Body of pancreas (tissue), 4 donors: ENCODE measurements around the gene NR5A1. TPM values are rescaled to one million over a fixed set of nuclear protein-coding genes. Genes with fewer than 3 reads are reported as not detected.

Experiments used
- ATAC-seq: fragments of 150-250 bp; one replicate; pipeline ENCODE4 v1.9.1; 2016
- DNase-seq, 4 donors: peaks; one replicate each; pipeline ENCODE4 v3.0.0-alpha.2; 2019
- H3K27ac ChIP-seq, 4 donors: fragments of 200-600 bp; sonication (generic); 1 replicate in 3 of 4; 2 replicates in 1 of 4; pipeline versions ENCODE4 v1.5.1 to v1.6.1; 2016 to 2019; ENCODE audit warnings: mild to moderate bottlenecking in 1 of 4, mixed read lengths in 1 of 4, moderate library complexity in 1 of 4
- H3K27me3 ChIP-seq, 2 donors: fragments of 200-600 bp; sonication (generic); one replicate each; pipeline ENCODE4 v1.6.0; 2016; ENCODE audit warnings: mild to moderate bottlenecking in 1 of 2
- H3K36me3 ChIP-seq, 2 donors: fragments of 200-600 bp; sonication (generic); replicated peaks in 1 of 2; 2 replicates each; pipeline ENCODE4 v1.5.1; 2016; ENCODE audit warnings: low read depth in 2 of 2; ENCODE audit not compliant: insufficient read depth in 1 of 2
- H3K4me1 ChIP-seq: fragments of 200-600 bp; sonication (generic); one replicate; pipeline ENCODE4 v1.6.0; 2016
- H3K4me3 ChIP-seq, 2 donors: fragments of 200-600 bp; sonication (generic); 1 replicate in 1 of 2; 2 replicates in 1 of 2; pipeline ENCODE4 v1.5.1; 2016 to 2019
- H3K9me3 ChIP-seq, 3 donors: fragments of 200-600 bp; sonication (generic); 1 replicate in 2 of 3; 2 replicates in 1 of 3; pipeline ENCODE4 v1.5.1; 2016
- CTCF ChIP-seq, 7 experiments: fragments of 450-650 bp in 4 of 7; fragments of 200-600 bp in 3 of 7; sonication (generic) in 3 of 7; IDR thresholded peaks; one replicate each; pipeline ENCODE4 v1.5.1; 2016 to 2019; ENCODE audit warnings: antibody characterized with exemption in 7 of 7
- POLR2A ChIP-seq, 3 donors: fragments of 450-650 bp; IDR thresholded peaks; one replicate each; pipeline ENCODE4 v1.6.1; 2016; ENCODE audit warnings: antibody characterized with exemption in 3 of 3, mild to moderate bottlenecking in 2 of 3
- WGBS, 2 donors: methylation state at CpG; one replicate each; pipeline ENCODE4 v1.1.5; 2017; 5-methylcytosine and 5-hydroxymethylcytosine counted together
- intact Hi-C: fragments of 100-400 bp; cut with DNase I; formaldehyde crosslinking; loops from one replicate; pipeline ENCODE4 v1.15.1; 2023
- total RNA-seq, 2 donors: library from RNA; depleted of rRNA; stranded (reverse); fragments of >200 nt; gene quantifications; one replicate each; pipeline ENCODE4 v1.1.0, GENCODE V29; 2016

Gene NR5A1
- total RNA-seq, 2 donors from 2014 or later: not detected

- DNase-seq (no peak), ATAC-seq (no peak)
- TF ChIP-seq POLR2A (IDR thresholded peaks at IDR 0.05): no peak
- no peak for TF ChIP-seq CTCF (IDR thresholded peaks at IDR 0.05)
- Histone ChIP-seq H3K36me3 (no peaks in the 10 kb centered on the region), H3K27ac (no peak overlapping the region), H3K4me1 (peaks cover 17% of the 10 kb centered on the region), H3K4me3 (no peak overlapping the region), H3K27me3 (peaks cover 0 to 6% of the 10 kb centered on the region in 2 donors), H3K9me3 (no peaks in the 10 kb centered on the region)
- intact Hi-C loops: no loop called here
- WGBS, 2 donors: 21 to 77% methylated on average over 5 to 55 of the region's 85 CpGs
Observed at GRCh38 chr9:124452841-124453585, 54.2 kb downstream of the NR5A1 start.

- H3K9me3 ChIP-seq: no peaks in the 10 kb centered on the region
- H3K36me3 ChIP-seq: no peaks in the 10 kb centered on the region
- H3K27ac ChIP-seq: no peak overlapping the region
- H3K4me1 ChIP-seq: peaks cover 21% of the 10 kb centered on the region
- H3K27me3 ChIP-seq: peaks cover 0 to 6% of the 10 kb centered on the region in 2 donors
- no peak for TF ChIP-seq POLR2A (IDR thresholded peaks at IDR 0.05)
- no peak for TF ChIP-seq CTCF (IDR thresholded peaks at IDR 0.05)
- no peak overlapping the region for H3K4me3 ChIP-seq
- 70% methylated on average over 5 to 19 of the region's 19 CpGs for WGBS, 2 donors
- DNase-seq: no peak
- no peak for ATAC-seq
- intact Hi-C loops: no loop called here
Observed at GRCh38 chr9:124452326-124452725, 54.9 kb downstream of the NR5A1 start.

GRCh38 chr9:124450931-124451661, 56.1 kb downstream of the NR5A1 start:
- Histone ChIP-seq H3K27ac (no peak overlapping the region), H3K9me3 (no peaks in the 10 kb centered on the region), H3K27me3 (peaks cover 0 to 6% of the 10 kb centered on the region in 2 donors), H3K4me1 (peaks cover 21% of the 10 kb centered on the region), H3K4me3 (no peak overlapping the region), H3K36me3 (no peaks in the 10 kb centered on the region)
- ATAC-seq (no peak), DNase-seq (no peak)
- 32 to 45% methylated on average over 9 to 19 of the region's 19 CpGs for WGBS, 2 donors
- intact Hi-C loops: no loop called here
- TF ChIP-seq CTCF (IDR thresholded peaks at IDR 0.05) (no peak), POLR2A (IDR thresholded peaks at IDR 0.05) (no peak)

- Histone ChIP-seq H3K4me1 (peaks cover 21% of the 10 kb centered on the region), H3K4me3 (no peak within 1 kb of the TSS), H3K9me3 (no peaks in the 10 kb centered on the region), H3K27ac (no peak within 1 kb of the TSS), H3K36me3 (no peaks in the 10 kb centered on the region), H3K27me3 (peaks cover 0 to 6% of the 10 kb centered on the region in 2 donors)
- TF ChIP-seq POLR2A (IDR thresholded peaks at IDR 0.05) (no peak), CTCF (IDR thresholded peaks at IDR 0.05) (no peak)
- WGBS, 2 donors: 7 to 17% methylated on average over 28 to 36 of the region's 41 CpGs
- intact Hi-C loops: no loop called here
- DNase-seq (peak; percentile 15 to 48 (median 29)), ATAC-seq (no peak)
Observed at GRCh38 chr9:124450241-124450924, 56.8 kb downstream of the NR5A1 start, which contains the start of gene ADGRD2. TSS of gene ADGRD2 (plus strand) at chr9:124450451. CDS start at chr9:124451667, 1,216 bp downstream.
